Colonic mucosa (tissue), 4 donors: ENCODE data around the gene TBC1D5. TPM values are rescaled to one million over a fixed set of nuclear protein-coding genes. Genes with fewer than 3 reads are reported as not detected.

ENCODE experiments used
- DNase-seq: peaks from one replicate; pipeline ENCODE4 v3.0.0-alpha.2; 2020
- H3K27ac ChIP-seq: fragments of 200-600 bp; one replicate; pipeline ENCODE4 v1.8.0; 2021
- H3K27me3 ChIP-seq: fragments of 200-600 bp; one replicate; pipeline ENCODE4 v1.8.0; 2021
- H3K36me3 ChIP-seq: fragments of 200-600 bp; one replicate; pipeline ENCODE4 v1.8.0; 2021
- H3K4me1 ChIP-seq: fragments of 200-600 bp; one replicate; pipeline ENCODE4 v1.8.0; 2021; ENCODE audit warnings: mild to moderate bottlenecking
- H3K4me3 ChIP-seq: fragments of 200-600 bp; one replicate; pipeline ENCODE4 v1.8.0; 2021
- H3K9ac ChIP-seq, 2 donors: one replicate each; pipeline ENCODE4 v1.7.0; 2013; ENCODE audit warnings: control low read depth in 2 of 2, low read depth in 2 of 2, low read length in 2 of 2
- H3K9me3 ChIP-seq: fragments of 200-600 bp; one replicate; pipeline ENCODE4 v1.8.0; 2021
- intact Hi-C: fragments of 100-400 bp; cut with DNase I; formaldehyde crosslinking; loops from one replicate; pipeline ENCODE4 v1.14.1; 2022
- total RNA-seq, 2 donors: library from RNA; stranded (reverse); fragmentation: NEBNext Ultra II Directional in 1 of 2; extraction: Animal tissue kit (Norgen Biotek cat#: 25700) in 1 of 2; gene quantifications; one replicate each; pipeline ENCODE4 v1.2.1, GENCODE V29; 2021
- TF ChIP-seq, protein P1 (sequence below): fragments of 200-600 bp; IDR thresholded peaks from one replicate; pipeline ENCODE4 v1.8.0; 2022; ENCODE audit warnings: antibody characterized with exemption, mild to moderate bottlenecking
- donor health status: healthy.
- donor health status: DM: no; HTN: no; CAD: no.
- donor health status: DM: no; HTN: no; CAD: no.

Gene TBC1D5
- total RNA-seq, 2 donors from 2014 or later: 29.9 to 31.2 TPM

DNA sequence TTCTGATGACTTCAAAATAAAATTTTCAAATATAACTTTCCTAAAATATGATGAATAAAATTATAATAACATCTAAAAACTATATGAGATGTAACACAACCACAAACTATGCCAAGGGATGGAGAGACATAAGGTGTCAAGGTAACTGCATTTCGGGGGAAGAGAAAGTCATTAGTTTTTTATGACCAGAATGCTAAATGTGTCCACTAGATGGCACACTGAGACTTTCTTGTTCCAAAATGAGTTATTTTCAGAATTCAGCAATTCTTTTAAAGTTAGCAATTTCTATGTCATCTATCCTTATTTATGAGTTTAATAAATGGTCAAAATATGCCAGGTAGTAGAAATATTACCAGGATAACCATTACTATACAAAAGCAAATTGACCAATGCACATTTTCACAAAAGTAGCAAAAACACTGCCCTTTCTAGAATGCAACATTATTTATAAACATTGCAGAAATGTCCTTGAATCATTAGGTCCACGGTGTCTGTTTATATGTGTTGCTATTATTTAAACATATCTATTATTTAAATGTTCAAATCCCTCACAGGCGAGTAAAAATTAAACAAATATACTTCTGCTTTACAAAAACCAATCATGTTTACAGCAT is 483.5 kb downstream of the TBC1D5 start:
- Histone ChIP-seq H3K9ac (no peak overlapping the region), H3K27me3 (no peaks in the 10 kb centered on the region), H3K9me3 (no peaks in the 10 kb centered on the region), H3K4me1 (no peaks in the 10 kb centered on the region), H3K27ac (no peak overlapping the region), H3K4me3 (no peak overlapping the region), H3K36me3 (no peaks in the 10 kb centered on the region)
- no peak for DNase-seq
- intact Hi-C loops: loop anchor here (2.0 to 10.0 kb wide), 2 partner anchors 154 to 586 kb away; no protein-coding TSS in a partner anchor
- TF ChIP-seq, protein P1, sequence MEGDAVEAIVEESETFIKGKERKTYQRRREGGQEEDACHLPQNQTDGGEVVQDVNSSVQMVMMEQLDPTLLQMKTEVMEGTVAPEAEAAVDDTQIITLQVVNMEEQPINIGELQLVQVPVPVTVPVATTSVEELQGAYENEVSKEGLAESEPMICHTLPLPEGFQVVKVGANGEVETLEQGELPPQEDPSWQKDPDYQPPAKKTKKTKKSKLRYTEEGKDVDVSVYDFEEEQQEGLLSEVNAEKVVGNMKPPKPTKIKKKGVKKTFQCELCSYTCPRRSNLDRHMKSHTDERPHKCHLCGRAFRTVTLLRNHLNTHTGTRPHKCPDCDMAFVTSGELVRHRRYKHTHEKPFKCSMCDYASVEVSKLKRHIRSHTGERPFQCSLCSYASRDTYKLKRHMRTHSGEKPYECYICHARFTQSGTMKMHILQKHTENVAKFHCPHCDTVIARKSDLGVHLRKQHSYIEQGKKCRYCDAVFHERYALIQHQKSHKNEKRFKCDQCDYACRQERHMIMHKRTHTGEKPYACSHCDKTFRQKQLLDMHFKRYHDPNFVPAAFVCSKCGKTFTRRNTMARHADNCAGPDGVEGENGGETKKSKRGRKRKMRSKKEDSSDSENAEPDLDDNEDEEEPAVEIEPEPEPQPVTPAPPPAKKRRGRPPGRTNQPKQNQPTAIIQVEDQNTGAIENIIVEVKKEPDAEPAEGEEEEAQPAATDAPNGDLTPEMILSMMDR: peak; percentile 71

DNA sequence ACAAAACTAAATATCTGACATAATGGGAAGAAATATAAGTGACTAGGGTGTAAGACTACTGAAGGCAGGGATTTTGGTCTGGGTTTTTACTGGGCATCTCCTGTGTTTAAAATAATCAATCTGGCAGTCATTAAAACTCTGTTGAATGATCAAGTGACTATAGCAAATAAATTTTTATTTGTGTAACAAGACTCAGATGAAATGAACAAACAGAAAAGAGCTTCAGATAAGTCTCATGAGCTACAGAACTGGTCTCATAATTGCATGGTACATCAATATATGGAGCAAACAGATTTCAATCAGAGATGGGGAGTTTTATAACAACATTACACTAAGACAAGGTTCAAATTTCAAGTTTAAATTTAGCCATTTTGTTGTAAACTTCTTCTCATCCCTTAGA is 485.2 kb downstream of the TBC1D5 start:
- no peak for DNase-seq
- intact Hi-C loops: loop anchor here (10.0 kb wide), 1 partner anchor 588 kb away; no protein-coding TSS in a partner anchor
- no peaks in the 10 kb centered on the region for H3K9me3 ChIP-seq

DNA sequence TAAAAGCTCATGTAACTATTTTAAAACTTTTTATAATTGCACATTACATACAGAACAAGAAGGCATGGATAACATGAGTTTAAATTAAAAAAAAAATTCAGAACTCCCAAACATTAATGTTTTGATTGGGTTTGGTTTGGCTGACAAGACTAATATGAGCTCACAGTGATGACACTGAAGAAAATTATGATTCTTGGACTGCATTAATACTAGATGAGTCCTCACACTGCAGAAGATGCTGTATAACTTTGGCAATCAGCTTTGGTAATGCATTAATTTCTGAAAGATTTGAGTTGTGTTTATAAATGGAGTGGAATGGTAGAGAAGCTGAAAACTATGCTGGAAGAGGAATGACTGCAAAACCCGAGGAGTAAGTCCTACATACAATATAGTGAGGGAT is 498.8 kb downstream of the TBC1D5 start:
- no peaks in the 10 kb centered on the region for H3K36me3 ChIP-seq
- no peak overlapping the region for H3K27ac ChIP-seq
- no peaks in the 10 kb centered on the region for H3K9me3 ChIP-seq
- TF ChIP-seq, protein P1: no peak
- H3K4me1 ChIP-seq: no peaks in the 10 kb centered on the region
- intact Hi-C loops: no loop called here
- H3K4me3 ChIP-seq: no peak overlapping the region
- no peaks in the 10 kb centered on the region for H3K27me3 ChIP-seq
- no peak for DNase-seq
- H3K9ac ChIP-seq: no peak overlapping the region

More for the DNA sequence above, 485.2 kb downstream of the TBC1D5 start:
- TF ChIP-seq, protein P1: no peak
- H3K36me3 ChIP-seq: no peaks in the 10 kb centered on the region
- no peaks in the 10 kb centered on the region for H3K27me3 ChIP-seq
- no peak overlapping the region for H3K9ac ChIP-seq
- H3K4me3 ChIP-seq: no peak overlapping the region
- no peaks in the 10 kb centered on the region for H3K4me1 ChIP-seq
- H3K27ac ChIP-seq: no peak overlapping the region

DNA sequence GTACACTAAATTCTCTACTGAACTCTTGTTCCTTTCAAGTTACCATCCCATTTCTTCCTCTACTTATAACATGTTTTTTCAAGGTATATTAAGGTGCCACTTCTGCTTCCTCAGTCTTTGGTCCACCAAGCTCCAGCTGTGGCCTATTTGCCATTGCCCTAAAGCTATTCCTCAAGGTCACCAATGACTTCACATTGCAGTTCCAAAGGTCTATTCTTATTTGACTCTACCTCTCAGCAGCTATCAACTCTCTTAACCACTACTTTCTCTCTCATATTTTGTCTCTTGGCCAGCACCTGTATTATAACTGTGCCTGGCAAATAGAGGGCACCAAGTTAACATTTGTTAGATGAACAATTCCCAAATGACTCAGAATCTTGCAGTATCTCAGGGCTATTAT is 503.0 kb downstream of the TBC1D5 start:
- no peaks in the 10 kb centered on the region for H3K9me3 ChIP-seq
- no peak overlapping the region for H3K27ac ChIP-seq
- no peak overlapping the region for H3K4me3 ChIP-seq
- H3K36me3 ChIP-seq: no peaks in the 10 kb centered on the region
- no peak for DNase-seq
- TF ChIP-seq, protein P1: no peak
- intact Hi-C loops: loop anchor here (5.0 kb wide), 1 partner anchor 637 kb away; no protein-coding TSS in a partner anchor
- H3K9ac ChIP-seq: no peak overlapping the region
- no peaks in the 10 kb centered on the region for H3K4me1 ChIP-seq
- no peaks in the 10 kb centered on the region for H3K27me3 ChIP-seq

DNA sequence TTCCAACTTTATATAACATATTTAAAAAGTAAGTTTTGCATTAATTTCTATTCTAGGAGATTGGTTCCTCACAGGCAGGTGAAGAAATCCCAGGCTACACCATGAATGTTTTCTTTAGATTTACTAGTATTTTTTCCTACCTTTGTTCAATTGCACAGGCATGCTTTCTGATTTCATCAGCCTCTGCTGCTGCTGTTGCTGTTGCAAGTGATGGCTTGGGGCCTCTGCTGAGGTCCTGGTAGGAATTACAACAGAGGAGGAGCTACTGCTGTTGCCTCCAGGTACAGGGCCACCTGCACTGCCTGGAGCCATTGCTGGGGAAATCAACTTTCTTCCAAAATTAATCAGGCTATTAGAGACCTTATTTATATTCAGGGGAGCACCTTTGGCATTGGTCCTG is 504.4 kb downstream of the TBC1D5 start:
- intact Hi-C loops: loop anchor here (5.0 kb wide), 1 partner anchor 636 kb away; no protein-coding TSS in a partner anchor
- Histone ChIP-seq H3K9ac (no peak overlapping the region), H3K4me3 (no peak overlapping the region), H3K36me3 (no peaks in the 10 kb centered on the region), H3K9me3 (no peaks in the 10 kb centered on the region), H3K4me1 (no peaks in the 10 kb centered on the region), H3K27me3 (no peaks in the 10 kb centered on the region), H3K27ac (no peak overlapping the region)
- DNase-seq: no peak
- TF ChIP-seq, protein P1: no peak
